HG02588 (cell line): ENCODE results near the gene MTHFSD.

Experiments used
- ATAC-seq: cut with Tn5 transposase; IDR thresholded peaks from one replicate; pipeline ENCODE4 v1.9.1; 2021; ENCODE audit warnings: mild to moderate bottlenecking, moderate library complexity; ENCODE audit not compliant: unreplicated experiment

MTHFSD gene

DNA sequence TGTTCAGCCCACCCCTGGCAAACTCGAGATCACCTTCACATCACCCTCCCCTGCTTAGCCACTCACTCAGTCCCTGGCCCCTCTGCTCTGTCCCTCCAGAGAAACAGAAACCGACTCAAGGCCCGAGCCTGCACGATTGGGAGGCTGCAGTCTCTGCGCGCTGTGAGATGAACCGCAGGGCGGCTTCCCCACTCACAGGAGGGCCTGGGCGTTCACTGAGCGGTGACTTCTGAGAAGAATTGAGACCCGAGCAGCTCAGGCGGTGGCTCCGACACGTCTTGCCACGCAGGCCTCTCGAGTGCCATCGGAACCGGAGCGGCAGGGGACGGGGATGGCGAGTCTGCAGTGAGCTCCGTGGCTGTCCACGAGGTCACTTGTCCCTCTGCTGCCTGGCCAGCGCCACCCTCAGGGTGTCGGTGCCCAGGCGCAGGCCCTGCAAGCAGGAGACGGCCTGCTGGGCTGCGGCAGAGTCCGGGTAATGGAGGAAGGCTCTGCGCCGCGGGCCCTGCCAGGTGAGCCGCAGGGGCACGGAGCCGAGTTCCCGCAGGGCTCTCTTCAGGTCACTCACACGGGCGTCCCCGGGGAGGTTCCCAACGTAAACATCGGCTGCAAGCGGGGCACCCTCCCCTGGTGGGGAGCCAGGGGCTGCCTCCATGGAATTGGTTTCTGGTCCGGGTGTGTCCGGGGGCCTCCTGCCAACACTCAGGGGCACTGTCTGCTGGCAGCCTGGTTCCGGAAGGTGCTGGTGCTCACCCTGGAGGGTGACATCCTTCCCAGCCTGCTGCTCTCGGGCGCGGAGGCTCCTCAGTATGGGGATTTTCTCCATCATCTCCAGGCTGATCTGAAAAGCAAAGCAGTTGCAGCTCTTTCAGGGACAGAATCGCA is 23.2 kb downstream of the MTHFSD start:
- no peak for ATAC-seq

- no peak for ATAC-seq
Observed at GRCh38 chr16:86531191-86531545, 23.9 kb downstream of the MTHFSD start.

GRCh38 chr16:86530251-86531190 is 24.5 kb downstream of the MTHFSD start:
- no peak for ATAC-seq

GRCh38 chr16:86529160-86529559 is 25.9 kb downstream of the MTHFSD start:
- no peak for ATAC-seq

GRCh38 chr16:86528061-86528929 is 26.7 kb downstream of the MTHFSD start:
- ATAC-seq: no peak

DNA sequence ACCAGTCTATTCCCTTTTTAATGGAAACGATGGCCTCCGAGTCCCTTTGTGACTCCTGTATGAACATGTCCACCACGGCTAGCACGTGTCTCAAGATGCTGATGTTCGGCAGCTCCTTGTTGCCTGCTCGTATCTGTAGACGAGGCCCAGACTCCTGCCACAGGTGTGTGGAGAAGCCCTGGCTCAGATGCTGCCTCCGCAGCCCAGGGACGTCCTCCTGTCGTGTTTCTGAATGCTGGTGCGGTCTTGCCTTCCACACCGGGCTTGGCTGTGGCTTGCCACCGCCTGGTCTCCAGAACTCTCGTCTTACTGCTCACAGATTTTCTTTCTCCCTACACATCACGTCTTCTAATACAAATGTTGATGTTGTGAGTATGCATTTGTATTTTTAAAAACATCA is 27.7 kb downstream of the MTHFSD start:
- ATAC-seq: no peak

GRCh38 chr16:86525696-86526095 is 29.3 kb downstream of the MTHFSD start:
- no peak for ATAC-seq

- no peak for ATAC-seq
Observed at GRCh38 chr16:86524029-86524428, 31.0 kb downstream of the MTHFSD start.

- ATAC-seq: no peak
Observed at GRCh38 chr16:86523166-86523740, 31.8 kb downstream of the MTHFSD start.

DNA sequence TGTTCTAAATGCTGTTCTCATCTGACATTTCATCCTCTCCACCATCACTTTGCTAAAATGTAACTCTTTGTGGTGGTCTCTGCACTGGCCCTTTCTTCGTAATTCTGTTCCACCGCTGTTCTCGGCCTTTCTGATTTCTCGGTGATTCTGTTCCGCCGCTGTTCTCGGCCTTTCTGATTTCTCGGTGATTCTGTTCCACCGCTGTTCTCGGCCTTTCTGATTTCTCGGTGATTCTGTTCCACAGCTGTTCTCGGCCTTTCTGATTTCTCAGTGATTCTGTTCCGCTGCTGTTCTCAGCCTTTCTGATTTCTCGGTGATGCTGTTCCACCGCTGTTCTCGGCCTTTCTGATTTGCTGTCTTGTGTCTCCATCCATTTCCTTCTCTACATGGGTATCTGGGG is 32.4 kb downstream of the MTHFSD start:
- ATAC-seq: no peak

DNA sequence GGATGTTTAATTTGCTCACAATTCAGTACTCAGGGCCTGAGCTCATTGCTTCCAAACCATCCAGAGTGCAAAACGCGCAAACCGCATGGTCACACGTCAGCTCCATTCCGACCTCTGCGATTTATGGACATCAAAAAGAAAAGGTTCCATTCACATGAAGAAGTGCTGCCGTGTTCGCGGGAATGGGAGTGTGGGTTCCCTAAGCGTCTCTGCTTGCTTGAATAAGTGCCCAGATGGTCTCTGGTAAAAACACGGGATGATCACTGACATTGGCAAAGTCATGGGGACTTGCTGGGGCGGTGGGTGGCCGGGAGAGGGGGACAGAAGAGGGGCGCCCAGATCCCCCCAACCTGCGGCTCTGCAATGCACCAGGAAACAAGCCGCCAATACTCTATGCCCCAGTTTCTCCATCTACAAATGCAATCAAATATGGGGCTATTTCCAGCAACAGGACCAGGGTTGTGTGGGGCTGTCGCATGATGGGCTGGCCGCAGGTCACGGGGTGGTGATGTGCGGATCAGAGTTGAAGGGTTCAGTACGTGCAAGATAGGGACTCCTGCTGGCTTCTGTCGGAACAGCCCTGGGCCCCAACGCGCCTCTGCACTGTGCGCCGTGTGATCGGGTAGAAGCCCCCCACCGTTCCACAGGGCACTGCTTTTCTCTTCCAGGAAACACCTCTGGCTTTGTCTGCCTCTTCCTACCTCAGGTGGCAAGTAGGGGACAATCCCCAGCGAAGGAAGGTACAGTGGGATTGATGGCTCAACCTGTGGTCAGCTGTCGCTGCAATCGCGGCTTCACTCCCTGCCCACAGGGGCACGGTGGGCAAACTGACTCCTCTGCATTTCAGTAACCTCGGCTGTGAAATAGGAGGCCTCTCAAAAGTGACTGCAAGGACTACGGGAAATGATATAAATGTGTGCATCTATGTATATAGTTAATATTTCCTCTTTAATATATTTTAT is 33.5 kb downstream of the MTHFSD start:
- no peak for ATAC-seq

DNA sequence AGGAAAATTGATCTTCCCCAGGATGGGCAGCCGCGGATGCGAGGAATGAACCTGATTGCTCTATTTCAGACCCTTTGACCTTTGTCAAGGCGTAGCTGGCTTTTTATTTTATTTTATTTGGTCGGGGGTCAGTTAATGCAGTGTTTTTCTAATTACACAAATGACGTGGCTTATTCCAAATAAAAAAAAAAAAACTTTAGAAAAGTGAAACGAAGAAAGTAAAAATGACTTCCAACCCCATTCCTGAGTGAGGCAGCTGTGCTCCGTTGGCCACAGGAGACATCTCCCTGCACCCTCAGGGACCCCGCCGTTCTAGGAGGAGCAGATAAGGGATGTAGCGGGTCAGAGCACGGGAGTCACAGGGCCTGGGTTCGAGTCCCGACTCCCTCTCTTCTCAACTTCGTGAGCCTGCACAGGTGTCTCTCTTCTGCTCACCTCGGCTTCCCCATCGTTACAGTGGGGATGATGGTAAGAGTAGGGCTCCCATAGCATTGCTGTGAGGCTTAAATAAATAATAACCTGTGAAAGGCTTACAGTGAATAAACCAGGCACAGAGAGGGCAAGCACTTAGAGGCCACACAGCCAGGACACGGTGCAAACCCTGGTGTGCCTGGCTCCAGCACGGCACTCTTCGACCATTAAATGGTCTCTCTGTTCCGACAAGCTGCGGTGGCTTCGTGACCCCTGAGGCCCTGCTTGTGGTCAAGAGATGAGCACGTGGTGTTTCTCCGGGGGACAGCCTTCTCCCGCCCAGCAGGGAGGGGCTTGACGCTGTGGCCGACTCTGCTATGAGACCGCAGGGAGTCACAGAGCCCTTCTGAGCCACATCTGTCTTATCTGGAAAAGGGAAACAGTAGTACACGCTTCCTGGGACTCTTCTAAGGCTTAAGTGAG is 34.5 kb downstream of the MTHFSD start:
- ATAC-seq: no peak

DNA sequence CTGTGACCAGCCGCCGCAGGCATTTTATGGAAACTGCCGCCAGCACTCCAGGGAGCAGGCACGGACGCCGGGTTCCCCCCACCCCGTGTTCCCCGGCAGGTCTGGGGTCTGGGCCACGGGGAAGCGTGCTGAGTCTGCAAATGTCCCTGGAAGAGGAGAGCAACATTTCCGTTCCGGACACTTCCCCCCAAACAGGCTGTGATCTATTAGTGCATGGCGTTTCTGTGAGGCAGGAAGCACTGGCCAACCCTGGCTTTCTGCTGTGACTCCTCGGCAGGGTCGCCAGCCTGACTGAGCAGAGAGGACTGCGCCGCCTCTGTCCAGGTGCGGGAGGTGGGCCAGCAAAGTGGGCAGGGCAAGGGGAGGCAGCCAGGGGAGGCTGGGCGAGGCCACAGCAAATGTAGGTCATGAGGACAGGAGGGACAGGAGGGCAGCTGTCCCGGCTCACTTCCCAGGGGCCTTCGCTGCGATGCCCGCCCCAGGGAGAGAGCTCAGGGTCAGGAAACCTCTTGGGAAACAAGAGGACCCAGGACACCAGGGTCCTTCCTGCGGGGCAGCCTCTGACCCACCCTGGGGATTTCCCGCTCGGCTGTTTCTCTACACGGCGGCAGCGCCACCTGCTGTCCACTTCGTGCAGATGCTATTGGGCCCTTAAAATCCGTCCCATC is 35.3 kb downstream of the MTHFSD start:
- no peak for ATAC-seq

- ATAC-seq: no peak
Observed at GRCh38 chr16:86519007-86519648, 35.9 kb downstream of the MTHFSD start.

GRCh38 chr16:86517652-86518258 is 37.3 kb downstream of the MTHFSD start:
- no peak for ATAC-seq

DNA sequence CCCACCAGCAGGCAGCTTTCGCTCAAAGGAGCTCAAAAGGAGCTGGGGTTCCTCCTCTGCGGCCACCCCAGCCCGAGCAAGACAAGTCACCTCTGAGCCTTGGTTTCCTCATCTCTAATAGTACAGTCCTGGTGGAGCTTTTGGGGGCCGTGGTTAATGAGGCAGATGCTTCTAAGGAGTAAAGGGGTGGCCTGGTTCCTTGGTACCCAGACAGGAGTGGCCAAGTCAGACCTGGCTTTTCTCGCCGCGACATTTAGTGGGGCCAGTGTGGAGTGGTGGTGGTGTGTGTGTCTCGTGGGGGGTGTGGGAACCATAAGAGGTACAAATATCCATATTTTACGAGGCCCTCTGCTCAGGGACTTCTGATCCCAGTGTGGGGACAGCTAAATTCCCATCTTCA is 38.0 kb downstream of the MTHFSD start:
- no peak for ATAC-seq

DNA sequence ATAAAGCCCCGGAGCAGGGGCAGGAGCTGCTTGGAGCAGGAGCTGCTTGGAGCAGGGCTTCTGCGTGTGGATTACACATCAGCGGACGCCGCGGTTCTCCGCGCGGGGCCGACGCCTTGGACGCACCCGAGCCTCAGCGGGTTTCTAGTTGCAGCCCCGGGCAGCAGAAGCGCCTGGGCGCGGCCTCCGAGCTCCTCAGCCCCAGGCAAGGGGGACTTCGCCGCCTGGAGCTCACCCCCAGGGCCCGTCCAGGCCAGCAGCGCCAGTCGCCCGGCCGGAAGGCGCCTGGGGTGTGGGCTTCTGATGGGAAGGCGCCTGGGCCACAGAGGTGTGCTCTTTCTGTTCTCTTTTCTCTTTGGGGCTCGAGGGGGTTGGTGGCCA is 38.4 kb downstream of the MTHFSD start:
- no peak for ATAC-seq
